IMR-90 (cell line): Measurements from ENCODE around the gene COLEC12. TPM values are rescaled to one million over a fixed set of nuclear protein-coding genes. Genes with fewer than 3 reads are reported as not detected.

Experiments
- ATAC-seq: fragments of 200-7000 bp; cut with Tn5 transposase; 2 replicates; pipeline ENCODE4 v1.9.1; 2020; ENCODE audit warnings: low read depth, mild to moderate bottlenecking, moderate library complexity
- BruUV-seq: library from RNA; stranded (reverse); fragments of 400-500 nt; replicated peaks from 2 replicates; lab custom pipeline; 2021; lab: Mats Ljungman, UMichigan
- CTCF ChIA-PET: fragments of 300-600 bp; formaldehyde crosslinking; extraction: SDS; loops from one replicate; lab custom pipeline; 2021; ENCODE audit warnings: antibody characterized with exemption; lab: Yijun Ruan, JAX
- POLR2A ChIA-PET: fragments of 300-600 bp; sonication (Branson Sonifier 250); formaldehyde crosslinking; loops from one replicate; lab custom pipeline; 2022; ENCODE audit warnings: antibody characterized with exemption; ENCODE audit not compliant: unreplicated experiment; lab: Charles Lee
- DNase-seq: peaks from one replicate; pipeline ENCODE4 v3.0.0; 2013
- H2AFZ ChIP-seq: replicated peaks from 2 replicates; pipeline ENCODE3; 2013; ENCODE audit warnings: low read length, mild to moderate bottlenecking; ENCODE audit not compliant: poor library complexity
- H2AK5ac ChIP-seq: 2 replicates; pipeline ENCODE4 v1.6.1; 2013; ENCODE audit warnings: low read depth, low read length, inconsistent platforms
- H2AK9ac ChIP-seq: replicated peaks from 2 replicates; pipeline ENCODE3; 2013; ENCODE audit warnings: mild to moderate bottlenecking, low read depth, low read length, moderate library complexity; ENCODE audit not compliant: poor library complexity
- H2BK120ac ChIP-seq: 2 replicates; pipeline ENCODE4 v1.6.1; 2013; ENCODE audit warnings: low read depth, low read length, inconsistent platforms
- H2BK15ac ChIP-seq: 3 replicates; pipeline ENCODE4 v1.6.1; 2013; ENCODE audit warnings: low read depth, low read length, inconsistent platforms
- H2BK20ac ChIP-seq: 2 replicates; pipeline ENCODE4 v1.6.1; 2013; ENCODE audit warnings: low read depth, mild to moderate bottlenecking, inconsistent platforms, low read length, moderate library complexity
- H2BK5ac ChIP-seq: 2 replicates; pipeline ENCODE4 v1.6.1; 2013; ENCODE audit warnings: mild to moderate bottlenecking, low read depth, low read length, inconsistent platforms; ENCODE audit not compliant: poor library complexity, severe bottlenecking
- H3K14ac ChIP-seq: replicated peaks from 2 replicates; pipeline ENCODE4 v1.6.1; 2013; ENCODE audit warnings: low read depth, low read length, inconsistent platforms
- H3K18ac ChIP-seq: 2 replicates; pipeline ENCODE4 v1.6.1; 2013; ENCODE audit warnings: low read depth, low read length, control low read depth
- H3K23ac ChIP-seq: 2 replicates; pipeline ENCODE4 v1.6.1; 2013; ENCODE audit warnings: low read depth, low read length, inconsistent platforms
- H3K27ac ChIP-seq: 2 replicates; pipeline ENCODE4 v1.5.1; 2013; ENCODE audit warnings: mild to moderate bottlenecking, control low read depth, low read length; ENCODE audit not compliant: insufficient read depth
- H3K27me3 ChIP-seq: 2 replicates; pipeline ENCODE4 v1.6.1; 2013; ENCODE audit warnings: low read length; ENCODE audit not compliant: control insufficient read depth, insufficient read depth
- H3K36me3 ChIP-seq: 2 replicates; pipeline ENCODE4 v1.6.1; 2013; ENCODE audit warnings: low read length, mixed read lengths; ENCODE audit not compliant: control insufficient read depth, insufficient read depth
- H3K4ac ChIP-seq: 2 replicates; pipeline ENCODE4 v1.6.1; 2013; ENCODE audit warnings: low read depth, low read length, inconsistent platforms
- H3K4me1 ChIP-seq: 2 replicates; pipeline ENCODE4 v1.6.1; 2013; ENCODE audit warnings: low read length, mixed read lengths; ENCODE audit not compliant: control insufficient read depth, insufficient read depth
- H3K4me2 ChIP-seq: 2 replicates; pipeline ENCODE4 v1.6.1; 2013; ENCODE audit warnings: low read depth, mild to moderate bottlenecking, control low read depth, low read length, moderate library complexity
- H3K4me3 ChIP-seq: 2 replicates; pipeline ENCODE4 v1.5.1; 2013; ENCODE audit warnings: low read depth, mild to moderate bottlenecking, control low read depth, low read length, moderate library complexity; ENCODE audit not compliant: insufficient read depth
- H3K56ac ChIP-seq: 2 replicates; pipeline ENCODE4 v1.6.1; 2013; ENCODE audit warnings: low read length, inconsistent platforms; ENCODE audit not compliant: insufficient read depth; ENCODE audit errors: extremely low read depth
- H3K79me1 ChIP-seq, 2 experiments: 2 replicates each; pipeline ENCODE4 v1.6.1; 2013; ENCODE audit warnings: low read length in 2 of 2, inconsistent platforms in 1 of 2, low read depth in 1 of 2
- H3K9ac ChIP-seq: 2 replicates; pipeline ENCODE4 v1.6.1; 2013; ENCODE audit warnings: low read depth, low read length, control low read depth
- H3K9me1 ChIP-seq: 2 replicates; pipeline ENCODE4 v1.6.1; 2013; ENCODE audit warnings: low read length, inconsistent platforms; ENCODE audit not compliant: insufficient read depth
- H3K9me3 ChIP-seq: 2 replicates; pipeline ENCODE4 v1.6.1; 2013; ENCODE audit warnings: low read length; ENCODE audit not compliant: control insufficient read depth, insufficient read depth
- H4K20me1 ChIP-seq: 2 replicates; pipeline ENCODE4 v1.6.1; 2013; ENCODE audit warnings: low read length, inconsistent platforms; ENCODE audit not compliant: insufficient read depth
- H4K5ac ChIP-seq: 2 replicates; pipeline ENCODE4 v1.6.1; 2013; ENCODE audit warnings: mild to moderate bottlenecking, low read depth, low read length, control low read depth
- H4K8ac ChIP-seq, 2 experiments: 2 replicates each; pipeline ENCODE4 v1.6.1; 2013; ENCODE audit warnings: low read depth in 2 of 2, low read length in 2 of 2, control low read depth in 1 of 2, inconsistent platforms in 1 of 2
- H4K91ac ChIP-seq: 2 replicates; pipeline ENCODE4 v1.6.1; 2013; ENCODE audit warnings: low read depth, low read length, inconsistent platforms; ENCODE audit not compliant: insufficient read depth
- CEBPB ChIP-seq: IDR thresholded peaks from 2 replicates; pipeline ENCODE4 v1.6.1; 2012; ENCODE audit warnings: low read depth, low read length, improper control_type of control experiment
- FOS ChIP-seq: fragments of 150-350 bp; IDR thresholded peaks from 2 replicates; pipeline ENCODE4 v1.6.1; 2016; ENCODE audit warnings: low read depth, low read length
- MAFK ChIP-seq: IDR thresholded peaks from 2 replicates; pipeline ENCODE4 v1.6.1; 2012; ENCODE audit warnings: low read depth, low read length, improper control_type of control experiment
- NFE2L2 ChIP-seq: fragments of 150-350 bp; IDR thresholded peaks from 2 replicates; pipeline ENCODE4 v1.6.1; 2016; ENCODE audit warnings: low read depth, mild to moderate bottlenecking, low read length
- WGBS, 2 experiments: methylation state at CpG; one replicate each; pipeline versions ENCODE4 v1.1.5 to v1.1.7; 2013; ENCODE audit warnings: missing lambda C conversion rate in 2 of 2; ENCODE audit not compliant: insufficient read length in 1 of 2; ENCODE audit errors: extremely low coverage in 2 of 2; 5-methylcytosine and 5-hydroxymethylcytosine counted together
- dilution Hi-C: fragments of 300-500 bp; cut with HindIII; formaldehyde crosslinking; loops from one replicate; pipeline ENCODE4 v1.14.3; 2018; ENCODE audit warnings: low sequenced_read_pairs; ENCODE audit not compliant: unreplicated experiment
- in situ Hi-C: fragments of 300-500 bp; cut with MboI; formaldehyde crosslinking; loops from 3 replicates; pipeline ENCODE4 v1.14.3; 2019; ENCODE audit warnings: low sequenced_read_pairs, inconsistent platforms, mixed read lengths
- intact Hi-C: fragments of 100-400 bp; cut with micrococcal nuclease; formaldehyde crosslinking; loops from 2 replicates; pipeline ENCODE4 v1.10.0; 2022
- polyA plus RNA-seq, 3 experiments: library from polyadenylated mRNA; depleted of rRNA; stranded (reverse); fragments of >200 nt; gene quantifications; 2 replicates each; pipeline ENCODE4 v1.2.3, GENCODE V29; 2012; ENCODE audit warnings: low replicate concordance in 1 of 3
- total RNA-seq: library from RNA; depleted of rRNA; stranded (reverse); fragments of >200 nt; gene quantifications from 2 replicates; pipeline ENCODE4 v1.2.3, GENCODE V29; 2012

Gene COLEC12
- total and polyA plus RNA-seq, 2 of the 4 experiments (the other 2 are of a cell fraction): 1.0 to 2.3 TPM

DNA sequence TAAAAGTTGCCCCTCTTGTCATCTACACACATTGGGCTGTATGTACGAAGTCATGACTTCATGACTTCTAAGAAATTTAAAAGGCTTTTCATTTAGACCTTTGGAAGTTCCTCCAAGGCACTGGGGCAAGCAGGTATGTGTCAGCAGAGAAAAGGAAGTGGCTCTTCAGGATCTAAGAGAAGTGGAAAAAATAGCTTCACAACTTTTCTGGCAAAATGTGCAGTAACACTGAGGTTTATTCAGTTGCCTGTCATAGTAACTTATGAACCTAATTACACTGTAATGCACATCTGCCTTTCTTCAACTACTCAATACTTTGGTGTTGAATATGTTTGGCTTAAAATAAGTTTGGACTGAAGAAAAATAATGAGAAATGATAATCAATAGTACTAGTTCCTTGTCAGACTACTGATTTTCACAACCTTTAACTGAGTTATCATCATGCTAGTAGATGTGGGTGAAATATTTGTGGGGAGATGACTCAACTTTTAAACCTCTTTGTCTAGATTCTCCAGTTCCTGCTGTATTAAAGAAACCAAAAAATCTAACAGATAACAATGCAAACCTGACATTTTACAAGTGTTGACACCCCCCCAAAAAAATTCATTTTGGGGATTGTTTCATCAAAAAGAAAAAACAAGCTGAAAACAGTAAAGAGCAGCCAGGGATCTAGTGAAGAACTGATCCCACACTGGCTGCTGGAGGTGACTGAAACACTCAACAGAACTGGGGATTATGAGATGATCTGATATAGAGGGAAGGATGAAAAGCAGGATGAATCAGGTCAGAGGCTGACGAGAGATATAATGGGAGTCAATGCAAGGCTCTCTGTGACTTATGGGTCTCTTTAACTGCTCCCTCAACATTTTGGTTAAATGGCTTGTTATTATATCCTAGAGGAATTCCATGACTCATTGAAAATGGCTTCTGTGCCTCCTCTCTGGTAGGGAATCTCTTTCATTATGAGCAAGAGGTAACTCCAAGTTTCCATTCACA, 84.6 kb downstream of the COLEC12 start:
- Histone ChIP-seq H3K18ac (peak overlapping the region; percentile 93), H3K4me2 (peak overlapping the region; percentile 85), H3K36me3 (no peaks in the 10 kb centered on the region), H4K5ac (peak overlapping the region; percentile 91; the same call in 1 of the 2 replicates), H4K91ac (peak overlapping the region; percentile 93), H3K4ac (peak overlapping the region; percentile 93), H4K20me1 (no peaks in the 10 kb centered on the region), H3K9me1 (peaks cover 12% of the 10 kb centered on the region), H2AK9ac (peak overlapping the region; percentile 92), H2BK15ac (peak overlapping the region; percentile 94; the same call in 2 of the 3 replicates), H4K8ac (peak overlapping the region; percentile 76 to 90), H3K4me3 (no peak overlapping the region), H3K14ac (peak overlapping the region; percentile 96), H2BK120ac (peak overlapping the region; percentile 95), H3K23ac (peak overlapping the region; percentile 90), H3K27me3 (no peaks in the 10 kb centered on the region), H3K56ac (peak overlapping the region; percentile 97; the same call in 1 of the 2 replicates), H3K9ac (peak overlapping the region; percentile 22; the same call in 1 of the 2 replicates), H2AFZ (peak overlapping the region; percentile 80), H2BK5ac (peak overlapping the region; percentile 96), H3K79me1 (0 out of 4 replicates have a peak, but pooled peaks cover 0 to 3% of the 10 kb centered on the region in 2 experiments), H2BK20ac (peak overlapping the region; percentile 97), H2AK5ac (peak overlapping the region; percentile 86), H3K4me1 (peaks cover 10% of the 10 kb centered on the region), H3K27ac (peak overlapping the region; percentile 78), H3K9me3 (no peaks in the 10 kb centered on the region)
- intact Hi-C loops (loop anchor here (5.0 kb wide), 1 partner anchor 61 kb away; no protein-coding TSS in a partner anchor), in situ Hi-C loops (no loop called here), dilution Hi-C loops (no loop called here)
- WGBS, 2 experiments: no CpG with 5 or more reads among the region's 2 CpGs
- CTCF ChIA-PET: no interaction called here
- DNase-seq: peak; percentile 81
- peak; percentile 86 for ATAC-seq
- no TSS peak for BruUV-seq
- POLR2A ChIA-PET: no interaction called here
- TF ChIP-seq CEBPB (no peak; the same call in 1 of the 2 replicates), FOS (0 out of 2 replicates have a peak, but pooled peaks have one; percentile 40), NFE2L2 (no peak), MAFK (peak; percentile 54)
